Lower lobe of right lung (tissue), 2 donors: Measurements from ENCODE around the gene PROX2. TPM values are rescaled to one million over a fixed set of nuclear protein-coding genes. Genes with fewer than 3 reads are reported as not detected.

ENCODE experiments used
- ATAC-seq, 2 donors: fragments of 200-7000 bp; cut with Tn5 transposase; one replicate each; pipeline ENCODE4 v1.9.1; 2020 to 2022; ENCODE audit warnings: mild to moderate bottlenecking in 2 of 2, moderate library complexity in 2 of 2
- DNase-seq: peaks from one replicate; pipeline ENCODE4 v3.0.0-alpha.2; 2020
- H3K27ac ChIP-seq: fragments of 200-600 bp; one replicate; pipeline ENCODE4 v1.8.0; 2022
- H3K27me3 ChIP-seq: fragments of 200-600 bp; one replicate; pipeline ENCODE4 v1.8.0; 2022; ENCODE audit warnings: low read depth
- H3K36me3 ChIP-seq: fragments of 200-600 bp; one replicate; pipeline ENCODE4 v1.8.0; 2022; ENCODE audit warnings: mild to moderate bottlenecking
- H3K4me1 ChIP-seq: fragments of 200-600 bp; one replicate; pipeline ENCODE4 v1.8.0; 2022
- H3K4me3 ChIP-seq: fragments of 200-600 bp; one replicate; pipeline ENCODE4 v1.8.0; 2022; ENCODE audit warnings: mild to moderate bottlenecking
- H3K9me3 ChIP-seq: fragments of 200-600 bp; one replicate; pipeline ENCODE4 v1.8.0; 2022
- intact Hi-C: fragments of 100-400 bp; cut with DNase I; formaldehyde crosslinking; loops from one replicate; pipeline ENCODE4 v1.11.0; 2022
- total RNA-seq: library from RNA; stranded (reverse); fragmentation: NEBNext Ultra II Directional; extraction: Animal tissue kit (Norgen Biotek cat#: 25700); gene quantifications from one replicate; pipeline ENCODE4 v1.2.1, GENCODE V29; 2021
- TF ChIP-seq, protein P1 (sequence below): fragments of 200-600 bp; IDR thresholded peaks from one replicate; pipeline ENCODE4 v1.8.0; 2022; ENCODE audit warnings: antibody characterized with exemption, mild to moderate bottlenecking
- donor health status: DM: no; HTN: yes; CAD: no; lungs with severe emphysema.

PROX2 gene
- total RNA-seq, 1 donor from 2014 or later, result 0.12 TPM

DNA sequence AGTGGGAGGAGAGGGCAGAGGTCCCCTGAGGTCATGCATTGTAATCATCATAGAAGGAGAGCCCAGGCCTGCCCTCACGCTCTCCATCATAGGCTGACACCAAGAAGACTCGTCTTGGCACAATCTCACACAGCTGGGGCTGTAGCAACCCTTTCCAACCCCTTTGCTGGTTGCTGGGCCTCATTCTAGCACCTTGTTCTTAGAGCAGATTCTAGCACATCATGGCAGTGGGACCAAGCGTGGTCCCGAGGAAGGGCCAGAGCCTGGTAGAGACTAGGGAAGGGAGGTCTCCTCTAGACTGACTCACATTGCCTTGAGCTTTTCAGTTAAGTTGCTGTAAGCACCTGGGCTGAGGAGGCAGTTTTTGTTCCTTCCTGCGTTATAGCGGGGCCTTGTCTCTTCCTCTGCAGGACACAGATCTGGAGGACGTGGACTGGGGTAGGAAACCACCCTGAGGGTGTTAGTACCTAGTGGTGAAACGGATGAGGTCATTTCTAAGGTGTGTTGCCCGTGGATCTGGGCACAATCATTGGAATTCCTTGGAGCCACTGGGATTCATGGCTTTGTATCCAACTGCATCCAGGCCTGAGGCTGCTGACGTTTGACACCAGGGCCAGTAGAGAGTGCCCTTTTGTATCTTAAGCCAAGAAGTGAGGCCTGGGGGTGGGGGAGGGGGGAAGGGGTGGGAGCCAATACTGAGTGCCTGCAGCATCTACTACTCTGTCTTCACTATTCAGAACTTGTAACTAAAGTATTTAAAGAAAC lies 27.2 kb upstream of the PROX2 start:
- ATAC-seq (no peak), DNase-seq (no peak)
- Histone ChIP-seq H3K27me3 (no peaks in the 10 kb centered on the region), H3K4me1 (peaks cover 23% of the 10 kb centered on the region), H3K27ac (no peak overlapping the region), H3K4me3 (no peak overlapping the region), H3K9me3 (no peaks in the 10 kb centered on the region), H3K36me3 (peaks cover 74% of the 10 kb centered on the region)
- intact Hi-C loops, result loop anchor here (10.0 kb wide), 1 partner anchor 48 kb away; no protein-coding TSS in a partner anchor
- TF ChIP-seq, protein P1, sequence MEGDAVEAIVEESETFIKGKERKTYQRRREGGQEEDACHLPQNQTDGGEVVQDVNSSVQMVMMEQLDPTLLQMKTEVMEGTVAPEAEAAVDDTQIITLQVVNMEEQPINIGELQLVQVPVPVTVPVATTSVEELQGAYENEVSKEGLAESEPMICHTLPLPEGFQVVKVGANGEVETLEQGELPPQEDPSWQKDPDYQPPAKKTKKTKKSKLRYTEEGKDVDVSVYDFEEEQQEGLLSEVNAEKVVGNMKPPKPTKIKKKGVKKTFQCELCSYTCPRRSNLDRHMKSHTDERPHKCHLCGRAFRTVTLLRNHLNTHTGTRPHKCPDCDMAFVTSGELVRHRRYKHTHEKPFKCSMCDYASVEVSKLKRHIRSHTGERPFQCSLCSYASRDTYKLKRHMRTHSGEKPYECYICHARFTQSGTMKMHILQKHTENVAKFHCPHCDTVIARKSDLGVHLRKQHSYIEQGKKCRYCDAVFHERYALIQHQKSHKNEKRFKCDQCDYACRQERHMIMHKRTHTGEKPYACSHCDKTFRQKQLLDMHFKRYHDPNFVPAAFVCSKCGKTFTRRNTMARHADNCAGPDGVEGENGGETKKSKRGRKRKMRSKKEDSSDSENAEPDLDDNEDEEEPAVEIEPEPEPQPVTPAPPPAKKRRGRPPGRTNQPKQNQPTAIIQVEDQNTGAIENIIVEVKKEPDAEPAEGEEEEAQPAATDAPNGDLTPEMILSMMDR, result no peak

DNA sequence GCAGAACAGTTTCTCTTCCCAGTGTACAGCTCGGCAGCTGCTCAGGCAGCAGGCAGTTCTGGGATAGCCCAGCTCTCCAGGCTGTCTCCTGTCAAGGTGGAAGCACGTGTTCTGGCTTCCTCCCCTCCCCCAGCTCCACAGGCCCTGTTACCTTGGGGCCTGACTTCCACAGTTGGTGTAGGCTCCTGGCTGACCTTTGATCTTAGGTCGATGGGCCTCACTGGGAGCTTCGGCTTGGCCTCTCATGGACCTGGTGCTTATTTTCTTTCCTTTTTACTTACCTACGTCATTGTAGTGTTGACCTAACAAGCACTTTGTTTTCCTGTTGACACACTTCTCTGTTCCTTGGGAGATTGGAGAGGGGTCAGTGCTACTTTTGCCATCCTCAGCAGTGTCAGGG lies 22.7 kb upstream of the PROX2 start:
- ATAC-seq (no peak), DNase-seq (no peak)
- no peaks in the 10 kb centered on the region for H3K27me3 ChIP-seq
- intact Hi-C loops, result no loop called here
- no peak overlapping the region for H3K27ac ChIP-seq
- TF ChIP-seq, protein P1, result no peak
- H3K36me3 ChIP-seq, result peaks cover 100% of the 10 kb centered on the region
- H3K4me3 ChIP-seq, result no peak overlapping the region
- H3K4me1 ChIP-seq, result no peaks in the 10 kb centered on the region
- no peaks in the 10 kb centered on the region for H3K9me3 ChIP-seq

DNA sequence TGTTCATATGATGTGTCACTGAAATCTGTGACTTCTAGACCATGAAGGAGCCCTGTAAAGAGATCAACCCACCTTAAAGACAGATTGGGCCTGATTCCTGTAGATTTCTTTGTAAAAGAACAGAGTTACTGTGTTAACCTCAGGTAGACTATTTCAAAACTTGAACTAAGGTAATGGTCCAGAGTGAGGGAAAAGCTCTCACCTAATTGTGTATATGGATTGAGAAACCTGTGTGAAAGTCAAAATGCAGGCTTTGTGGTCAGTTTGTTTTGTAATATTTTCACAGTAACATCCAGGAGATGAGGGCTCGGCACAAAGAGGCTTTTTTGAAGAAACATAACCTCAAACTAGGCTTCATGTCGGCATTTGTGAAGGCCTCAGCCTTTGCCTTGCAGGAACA lies 22.1 kb upstream of the PROX2 start:
- no peaks in the 10 kb centered on the region for H3K27me3 ChIP-seq
- no peak overlapping the region for H3K27ac ChIP-seq
- peaks cover 100% of the 10 kb centered on the region for H3K36me3 ChIP-seq
- no peak overlapping the region for H3K4me3 ChIP-seq
- ATAC-seq (no peak), DNase-seq (no peak)
- intact Hi-C loops, result no loop called here
- TF ChIP-seq, protein P1, result no peak
- peaks cover 4% of the 10 kb centered on the region for H3K4me1 ChIP-seq
- no peaks in the 10 kb centered on the region for H3K9me3 ChIP-seq

DNA sequence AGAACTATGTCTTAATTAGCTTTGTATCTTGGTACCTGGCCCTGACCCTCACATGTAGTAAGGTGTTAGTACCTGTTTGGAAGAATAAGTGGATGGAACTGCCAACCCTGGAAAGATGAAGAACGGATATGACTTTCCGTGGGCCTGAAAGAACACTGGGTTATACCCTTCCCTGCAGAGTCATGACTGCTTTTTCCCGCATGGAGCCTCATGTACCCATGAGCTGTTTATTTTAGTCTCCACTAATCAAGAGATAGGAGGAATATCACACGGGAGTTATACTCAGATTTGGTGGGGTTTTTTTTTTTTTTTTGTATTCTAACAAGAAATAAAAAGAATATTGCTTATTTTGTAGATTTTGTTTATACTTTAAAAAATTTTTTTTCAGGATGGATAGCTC lies 21.7 kb upstream of the PROX2 start:
- DNase-seq (no peak), ATAC-seq (no peak)
- no peak overlapping the region for H3K4me3 ChIP-seq
- H3K27ac ChIP-seq, result no peak overlapping the region
- TF ChIP-seq, protein P1, result no peak
- no peaks in the 10 kb centered on the region for H3K9me3 ChIP-seq
- peaks cover 9% of the 10 kb centered on the region for H3K4me1 ChIP-seq
- peaks cover 100% of the 10 kb centered on the region for H3K36me3 ChIP-seq
- intact Hi-C loops, result no loop called here
- H3K27me3 ChIP-seq, result no peaks in the 10 kb centered on the region

DNA sequence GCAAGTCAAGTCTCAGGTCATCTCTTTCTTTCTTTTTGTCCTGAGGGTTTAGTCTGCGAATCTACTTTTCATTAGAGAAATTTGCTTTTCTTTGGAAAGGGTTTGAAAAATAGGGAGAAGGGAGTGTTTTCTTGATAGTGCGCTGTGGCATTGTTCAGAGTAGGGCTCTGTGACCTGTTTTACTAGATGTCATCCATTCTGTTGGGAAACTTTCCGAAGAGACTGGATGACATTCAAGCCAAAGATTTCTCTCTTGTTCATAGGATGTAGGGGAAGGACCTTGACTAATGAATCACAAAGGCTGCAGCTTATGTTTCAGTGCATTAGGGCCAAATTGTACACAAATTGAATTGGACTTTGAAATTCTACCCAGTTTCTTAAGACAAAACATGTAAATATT lies 20.5 kb upstream of the PROX2 start:
- peaks cover 16% of the 10 kb centered on the region for H3K4me1 ChIP-seq
- ATAC-seq, result no peak

More for the DNA sequence above, 20.5 kb upstream of the PROX2 start:
- Histone ChIP-seq H3K27ac (no peak overlapping the region), H3K4me3 (no peak overlapping the region), H3K9me3 (no peaks in the 10 kb centered on the region), H3K36me3 (peaks cover 100% of the 10 kb centered on the region), H3K27me3 (no peaks in the 10 kb centered on the region)
- TF ChIP-seq, protein P1, result no peak
- DNase-seq, result no peak
- intact Hi-C loops, result no loop called here
